DOHH2 (cell line): ENCODE results near the gene FANCI.
"Not testable (repeated sequence)": the region's sequence is repeated elsewhere in the genome, so short reads cannot be mapped to it uniquely, and the experiment has no call there.

Experiments
- H3F3A ChIP-seq: fragments of 200-600 bp; sonication (generic), shearing (Covaris generic); 2 replicates; pipeline ENCODE4 v1.6.0; 2016; ENCODE audit warnings: antibody characterized with exemption, mild to moderate bottlenecking; ENCODE audit not compliant: control insufficient read depth, insufficient read depth
- H3K27ac ChIP-seq: fragments of 200-600 bp; sonication (generic); 2 replicates; pipeline ENCODE4 v1.5.1; 2014; ENCODE audit warnings: low read depth, mild to moderate bottlenecking, low read length, moderate library complexity
- H3K27me3 ChIP-seq: fragments of 200-600 bp; sonication (generic); 2 replicates; pipeline ENCODE4 v1.6.1; 2014; ENCODE audit warnings: mild to moderate bottlenecking, low read length, mixed read lengths; ENCODE audit not compliant: control insufficient read depth
- H3K36me3 ChIP-seq: fragments of 200-600 bp; sonication (generic); 2 replicates; pipeline ENCODE4 v1.6.1; 2014; ENCODE audit warnings: mild to moderate bottlenecking, low read length, moderate library complexity, mixed read lengths; ENCODE audit not compliant: control insufficient read depth
- H3K4me1 ChIP-seq: fragments of 200-600 bp; sonication (generic); 2 replicates; pipeline ENCODE4 v1.6.1; 2014; ENCODE audit warnings: mild to moderate bottlenecking, low read length, mixed read lengths; ENCODE audit not compliant: control insufficient read depth
- H3K4me2 ChIP-seq: fragments of 200-600 bp; sonication (generic); 2 replicates; pipeline ENCODE4 v1.6.0; 2014; ENCODE audit warnings: mild to moderate bottlenecking, low read length, moderate library complexity
- H3K4me3 ChIP-seq: fragments of 200-600 bp; sonication (generic); 2 replicates; pipeline ENCODE4 v1.5.1; 2014; ENCODE audit warnings: mild to moderate bottlenecking, low read length, mixed read lengths
- H3K79me2 ChIP-seq: fragments of 200-600 bp; sonication (generic); 2 replicates; pipeline ENCODE4 v1.6.1; 2014; ENCODE audit warnings: mild to moderate bottlenecking, low read length, mixed read lengths; ENCODE audit not compliant: control insufficient read depth
- H3K9me2 ChIP-seq: fragments of 200-600 bp; sonication (generic); replicated peaks from 2 replicates; pipeline ENCODE4 v1.6.1; 2014; ENCODE audit warnings: mild to moderate bottlenecking, low read length, mixed read lengths; ENCODE audit not compliant: control insufficient read depth
- H3K9me3 ChIP-seq: fragments of 200-600 bp; sonication (generic); 2 replicates; pipeline ENCODE4 v1.6.1; 2014; ENCODE audit warnings: antibody characterized with exemption, low read length, mixed read lengths; ENCODE audit not compliant: control insufficient read depth, insufficient read depth
- H4K20me1 ChIP-seq: fragments of 200-600 bp; sonication (generic); 2 replicates; pipeline ENCODE4 v1.6.0; 2014; ENCODE audit warnings: low read depth, mild to moderate bottlenecking, antibody characterized with exemption, low read length, moderate library complexity; ENCODE audit not compliant: control insufficient read depth, insufficient read depth
- EZH2phosphoT487 ChIP-seq: fragments of 200-600 bp; sonication (generic); IDR thresholded peaks from 2 replicates; pipeline ENCODE4 v1.6.1; 2017; ENCODE audit warnings: borderline replicate concordance, mild to moderate bottlenecking, antibody characterized with exemption, low read length, moderate library complexity, mixed read lengths
- TF ChIP-seq, protein P1 (sequence below): fragments of 200-600 bp; sonication (generic); IDR thresholded peaks from one replicate; pipeline ENCODE4 v1.5.1; 2014; ENCODE audit warnings: antibody characterized with exemption, mild to moderate bottlenecking, low read depth, low read length; ENCODE audit not compliant: poor library complexity, severe bottlenecking

FANCI gene

DNA sequence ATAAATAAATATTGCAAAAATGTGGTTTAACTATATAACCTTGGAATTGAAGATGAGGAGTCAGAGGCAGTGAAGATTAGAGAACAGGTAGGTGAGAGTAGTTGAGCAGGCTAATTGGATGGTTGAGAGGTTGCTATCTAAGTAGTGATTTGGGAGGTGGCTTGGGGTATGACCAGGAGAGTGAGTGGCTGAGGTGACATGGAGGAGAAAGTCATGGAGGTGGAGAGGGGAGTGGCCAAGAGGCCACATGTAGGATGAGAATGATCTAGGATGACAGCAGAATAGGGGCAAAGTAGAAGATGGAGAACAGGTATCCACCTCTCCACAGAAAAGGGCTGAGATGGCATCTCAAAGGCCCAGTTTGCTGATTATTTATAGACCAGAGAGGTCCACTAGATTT lies 11.9 kb upstream of the FANCI start:
- H3K9me2 ChIP-seq: no peaks in the 10 kb centered on the region
- TF ChIP-seq, protein P1, sequence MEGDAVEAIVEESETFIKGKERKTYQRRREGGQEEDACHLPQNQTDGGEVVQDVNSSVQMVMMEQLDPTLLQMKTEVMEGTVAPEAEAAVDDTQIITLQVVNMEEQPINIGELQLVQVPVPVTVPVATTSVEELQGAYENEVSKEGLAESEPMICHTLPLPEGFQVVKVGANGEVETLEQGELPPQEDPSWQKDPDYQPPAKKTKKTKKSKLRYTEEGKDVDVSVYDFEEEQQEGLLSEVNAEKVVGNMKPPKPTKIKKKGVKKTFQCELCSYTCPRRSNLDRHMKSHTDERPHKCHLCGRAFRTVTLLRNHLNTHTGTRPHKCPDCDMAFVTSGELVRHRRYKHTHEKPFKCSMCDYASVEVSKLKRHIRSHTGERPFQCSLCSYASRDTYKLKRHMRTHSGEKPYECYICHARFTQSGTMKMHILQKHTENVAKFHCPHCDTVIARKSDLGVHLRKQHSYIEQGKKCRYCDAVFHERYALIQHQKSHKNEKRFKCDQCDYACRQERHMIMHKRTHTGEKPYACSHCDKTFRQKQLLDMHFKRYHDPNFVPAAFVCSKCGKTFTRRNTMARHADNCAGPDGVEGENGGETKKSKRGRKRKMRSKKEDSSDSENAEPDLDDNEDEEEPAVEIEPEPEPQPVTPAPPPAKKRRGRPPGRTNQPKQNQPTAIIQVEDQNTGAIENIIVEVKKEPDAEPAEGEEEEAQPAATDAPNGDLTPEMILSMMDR: no peak
- no peak for TF ChIP-seq EZH2phosphoT487
- no peak overlapping the region for H3K4me2 ChIP-seq
- H3K4me3 ChIP-seq: no peak overlapping the region
- no peaks in the 10 kb centered on the region for H4K20me1 ChIP-seq
- H3K4me1 ChIP-seq: no peaks in the 10 kb centered on the region
- H3F3A ChIP-seq: no peaks in the 10 kb centered on the region
- peaks cover 9% of the 10 kb centered on the region; the same call in 1 of the 2 replicates for H3K27me3 ChIP-seq
- no peaks in the 10 kb centered on the region for H3K36me3 ChIP-seq
- H3K27ac ChIP-seq: no peak overlapping the region
- no peaks in the 10 kb centered on the region for H3K9me3 ChIP-seq
- H3K79me2 ChIP-seq: no peaks in the 10 kb centered on the region

DNA sequence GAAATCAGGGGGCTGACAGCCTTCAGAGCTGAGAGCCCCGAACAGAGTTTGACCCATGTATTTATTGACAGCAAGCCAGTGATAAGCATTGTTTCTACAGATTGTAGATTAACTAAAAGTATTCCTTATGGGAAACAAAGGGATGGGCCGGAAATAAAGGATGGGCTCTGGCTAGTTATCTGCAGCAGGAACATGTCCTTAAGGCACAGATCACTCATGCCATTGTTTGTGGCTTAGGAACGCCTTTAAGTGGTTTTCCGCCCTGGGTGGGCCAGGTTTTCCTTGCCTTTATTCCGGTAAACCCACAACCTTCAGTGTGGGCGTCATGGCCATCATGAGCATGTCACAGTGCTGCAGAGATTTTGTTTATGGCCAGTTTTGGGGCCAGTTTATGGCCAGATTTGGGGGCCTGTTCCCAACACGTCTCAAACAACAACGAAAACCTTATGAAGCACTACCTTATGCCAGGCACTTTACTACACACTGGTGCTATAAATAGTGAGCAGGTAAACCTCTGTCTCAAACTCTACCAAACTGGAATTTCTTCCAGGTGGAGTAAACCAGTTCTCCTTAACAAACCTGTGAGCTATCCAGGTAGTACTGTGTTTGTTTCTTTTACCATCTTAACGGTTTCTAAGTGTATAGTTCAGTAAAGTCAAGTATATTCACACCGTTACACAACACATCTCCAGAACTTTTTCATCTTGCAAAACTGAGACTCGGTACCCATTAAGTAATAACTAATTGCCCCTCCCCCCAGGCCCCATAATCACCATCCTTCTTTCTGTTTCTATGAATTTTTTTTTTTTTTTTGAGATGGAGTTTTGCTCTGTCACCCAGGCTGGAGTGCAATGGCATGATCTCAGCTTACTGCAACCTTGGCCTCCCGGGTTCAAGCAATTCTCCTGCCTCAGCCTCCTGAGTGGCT lies 3.6 kb upstream of the FANCI start:
- H3K27me3 ChIP-seq, H3K4me2 ChIP-seq, H4K20me1 ChIP-seq, H3K4me1 ChIP-seq, H3K27ac ChIP-seq, H3K9me2 ChIP-seq, H3F3A ChIP-seq, H3K9me3 ChIP-seq, H3K4me3 ChIP-seq: not testable (repeated sequence)
- Histone ChIP-seq H3K36me3 (peaks cover 11% of the 10 kb centered on the region), H3K79me2 (peaks cover 13% of the 10 kb centered on the region)

DNA sequence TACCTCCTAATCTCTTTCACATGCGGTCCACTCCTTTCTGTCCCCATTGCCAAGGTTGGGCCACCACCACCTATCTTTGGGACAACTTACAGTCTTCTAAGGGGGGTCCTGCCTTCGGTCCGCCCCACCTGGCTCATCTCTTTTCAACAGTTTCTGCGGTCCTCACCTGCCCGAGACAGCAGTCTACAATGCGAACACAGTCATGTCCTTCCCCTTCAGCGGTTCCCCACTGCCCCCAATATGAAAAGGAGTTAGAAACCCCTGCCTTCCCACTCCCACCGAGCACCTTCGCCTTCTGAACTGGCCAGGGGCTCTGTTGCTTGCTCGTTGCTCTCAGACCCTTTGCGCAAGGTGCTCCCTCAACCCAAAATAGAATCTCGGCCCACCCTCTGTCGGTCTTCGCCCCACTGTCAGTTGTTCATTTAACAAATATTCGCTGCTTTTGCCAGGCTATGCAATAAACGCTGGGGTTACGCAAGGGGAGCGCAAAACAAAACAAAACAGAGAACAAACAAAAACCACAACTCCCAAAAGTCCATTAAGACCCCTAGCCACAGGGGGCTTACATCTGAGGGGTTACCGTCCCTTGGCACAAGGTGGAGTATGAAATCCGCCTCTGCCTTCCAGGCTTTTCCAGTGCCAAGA lies 611 bp upstream of the FANCI start:
- H3K27ac ChIP-seq: no peak overlapping the region
- H3K27me3 ChIP-seq: 0 out of 2 replicates have a peak, but pooled peaks cover 3% of the 10 kb centered on the region
- H3F3A ChIP-seq: no peaks in the 10 kb centered on the region; the same call in 1 of the 2 replicates
- H3K4me2 ChIP-seq: peak overlapping the region; percentile 92
- peaks cover 16% of the 10 kb centered on the region; the same call in 1 of the 2 replicates for H4K20me1 ChIP-seq
- no peaks in the 10 kb centered on the region for H3K9me2 ChIP-seq
- H3K79me2 ChIP-seq: peaks cover 43% of the 10 kb centered on the region
- peak overlapping the region; percentile 84 for H3K4me3 ChIP-seq
- TF ChIP-seq, protein P1: no peak
- H3K9me3 ChIP-seq: no peaks in the 10 kb centered on the region
- H3K36me3 ChIP-seq: peaks cover 38% of the 10 kb centered on the region
- peaks cover 26% of the 10 kb centered on the region for H3K4me1 ChIP-seq

DNA sequence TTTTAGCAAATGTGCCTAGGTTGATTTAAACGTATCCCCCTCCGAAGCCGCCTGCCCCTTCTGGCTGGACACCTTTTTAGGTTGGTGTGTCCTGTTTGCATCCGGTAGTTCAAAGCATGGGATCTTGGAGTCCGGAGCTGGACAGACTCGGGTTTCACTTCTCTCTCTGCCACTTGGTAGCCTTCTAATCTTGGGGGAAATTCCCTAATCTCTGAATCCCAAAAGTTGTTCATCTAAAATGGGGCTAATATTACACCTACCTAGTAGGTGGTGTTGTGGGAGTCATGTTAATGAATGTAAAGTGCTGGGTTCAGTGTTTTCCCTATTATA lies 760 bp downstream of the FANCI start:
- peak overlapping the region; percentile 92 for H3K4me2 ChIP-seq
- H3K4me1 ChIP-seq: peaks cover 26% of the 10 kb centered on the region
- H3K79me2 ChIP-seq: peaks cover 53% of the 10 kb centered on the region
- peaks cover 16% of the 10 kb centered on the region; the same call in 1 of the 2 replicates for H4K20me1 ChIP-seq
- H3K27ac ChIP-seq: peak overlapping the region; percentile 89
- TF ChIP-seq, protein P1: no peak
- no peak for TF ChIP-seq EZH2phosphoT487
- H3K9me2 ChIP-seq: no peaks in the 10 kb centered on the region
- H3K9me3 ChIP-seq: no peaks in the 10 kb centered on the region
- peaks cover 52% of the 10 kb centered on the region for H3K36me3 ChIP-seq
- H3F3A ChIP-seq: no peaks in the 10 kb centered on the region; the same call in 1 of the 2 replicates
- H3K27me3 ChIP-seq: no peaks in the 10 kb centered on the region
- peak overlapping the region; percentile 84 for H3K4me3 ChIP-seq
